Right lobe of liver (tissue), 4 donors: ENCODE results near the gene SLC22A1.

Source experiments
- CTCF ChIP-seq, 4 donors: fragments of 200-600 bp in 3 of 4; fragments of 450-650 bp in 1 of 4; IDR thresholded peaks; one replicate each; pipeline versions ENCODE4 v1.5.1 to v1.8.0; 2016 to 2022; ENCODE audit warnings: antibody characterized with exemption in 4 of 4, mild to moderate bottlenecking in 2 of 4
- POLR2A ChIP-seq: fragments of 450-650 bp; IDR thresholded peaks from one replicate; pipeline ENCODE4 v1.6.1; 2017; ENCODE audit warnings: antibody characterized with exemption, mild to moderate bottlenecking
- donor health status: DM: no; HTN: no; CAD: no.
- donor health status: DM: no; HTN: no; CAD: no.
- donor health status: DM: no; HTN: yes; CAD: no.

GRCh38 chr6:160095146-160095845 lies 26.3 kb upstream of the SLC22A1 start:
- TF ChIP-seq CTCF (IDR thresholded peaks at IDR 0.05) (no peak), POLR2A (no peak)
